Stimulated activated naive B cell treated with anti-CD40 and anti-IgM and Interleukin-4, amounts not matched to agents 10 μg/mL and 1 μg/mL and 100 μg/mL, for 72 hours (primary cell): ENCODE measurements around the gene FIG4.
"Not testable (repeated sequence)": the region's sequence is repeated elsewhere in the genome, so short reads cannot be mapped to it uniquely, and the experiment has no call there.

ENCODE experiments used
- ATAC-seq, 2 donors: fragments of 150-1000 bp; cut with Tn5 transposase; replicated peaks; 2 replicates each; pipeline ENCODE4 v1.10.0; 2021; ENCODE audit warnings: moderate library complexity in 1 of 2
- DNase-seq: peaks from one replicate; pipeline ENCODE4 v3.0.0; 2021
- H3K27ac Mint-ChIP-seq: one replicate; pipeline ENCODE4 v1.8.0; 2022; ENCODE audit warnings: mild to moderate bottlenecking, mixed read lengths
- H3K27me3 Mint-ChIP-seq, 2 donors: one replicate each; pipeline ENCODE4 v1.8.0; 2022; ENCODE audit warnings: mixed read lengths in 2 of 2
- H3K36me3 Mint-ChIP-seq, 2 donors: one replicate each; pipeline ENCODE4 v1.8.0; 2022; ENCODE audit warnings: mixed read lengths in 2 of 2, mild to moderate bottlenecking in 1 of 2
- H3K4me1 Mint-ChIP-seq, 2 donors: one replicate each; pipeline ENCODE4 v1.8.0; 2022; ENCODE audit warnings: mixed read lengths in 2 of 2, mild to moderate bottlenecking in 1 of 2
- H3K4me3 Mint-ChIP-seq, 2 donors: one replicate each; pipeline ENCODE4 v1.8.0; 2022; ENCODE audit warnings: mild to moderate bottlenecking in 2 of 2, mixed read lengths in 2 of 2, moderate library complexity in 1 of 2
- H3K9me3 Mint-ChIP-seq, 2 donors: one replicate each; pipeline ENCODE4 v1.8.0; 2022; ENCODE audit warnings: mixed read lengths in 2 of 2, mild to moderate bottlenecking in 1 of 2

Gene FIG4

DNA sequence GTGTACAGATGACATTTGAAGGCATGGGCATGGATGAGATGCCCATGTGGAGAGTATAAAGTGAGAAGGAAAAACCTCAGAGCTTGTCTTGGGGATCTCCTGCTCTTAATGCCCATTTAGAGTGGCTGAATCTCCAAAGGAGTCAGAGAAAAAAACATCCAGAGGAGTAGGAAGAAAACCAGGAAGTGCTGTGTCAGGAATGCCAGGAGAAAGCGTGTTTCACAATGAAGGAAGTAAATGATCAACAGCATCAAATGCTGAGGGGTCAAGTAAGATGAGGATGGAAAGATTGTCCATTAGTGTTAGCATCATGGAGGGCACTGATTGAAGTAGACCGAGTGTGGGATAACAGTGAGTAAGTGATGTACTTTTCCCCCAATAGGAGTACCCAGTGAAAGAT, 56.1 kb downstream of the FIG4 start:
- Mint-ChIP-seq H3K4me3 (no peak overlapping the region), H3K27me3 (no peaks in the 10 kb centered on the region), H3K36me3 (peaks cover 17 to 23% of the 10 kb centered on the region in 2 donors), H3K4me1 (peaks cover 0 to 3% of the 10 kb centered on the region in 2 donors), H3K9me3 (no peaks in the 10 kb centered on the region), H3K27ac (no peak overlapping the region)
- DNase-seq = no peak
- no peak for ATAC-seq

GRCh38 chr6:109759098-109759955, 68.2 kb downstream of the FIG4 start:
- H3K27me3 Mint-ChIP-seq = no peaks in the 10 kb centered on the region
- ATAC-seq = peak; percentile 33 to 34
- H3K36me3 Mint-ChIP-seq = peaks cover 43 to 46% of the 10 kb centered on the region in 2 donors

DNA sequence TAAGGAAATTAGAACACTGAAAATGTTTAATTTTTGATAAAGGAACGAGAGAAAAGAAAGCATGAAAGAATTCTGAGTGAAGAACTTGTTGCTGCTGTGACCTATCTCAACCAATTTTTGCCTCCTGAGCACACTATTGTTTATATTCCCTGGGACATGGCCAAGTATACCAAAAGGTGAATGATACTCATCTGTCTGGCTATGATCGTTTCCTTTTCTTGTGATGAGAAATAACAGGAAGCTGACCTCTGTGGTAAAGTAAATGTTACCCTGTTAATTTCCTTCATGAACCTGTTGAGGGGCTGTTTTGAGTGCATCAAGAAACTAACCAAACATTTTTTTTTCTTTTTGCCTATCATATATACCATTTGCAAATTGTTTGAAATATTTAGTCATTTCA, 69.1 kb downstream of the FIG4 start:
- H3K36me3 Mint-ChIP-seq = peaks cover 38 to 42% of the 10 kb centered on the region in 2 donors
- peak; percentile 96 to 98 for ATAC-seq
- no peak for DNase-seq

More at GRCh38 chr6:109759098-109759955, 68.2 kb downstream of the FIG4 start:
- Mint-ChIP-seq H3K4me1 (peaks cover 8 to 17% of the 10 kb centered on the region in 2 donors), H3K4me3 (no peak overlapping the region), H3K27ac (peak overlapping the region; percentile 76), H3K9me3 (peaks cover 4 to 12% of the 10 kb centered on the region in 2 donors)
- no peak for DNase-seq

DNA sequence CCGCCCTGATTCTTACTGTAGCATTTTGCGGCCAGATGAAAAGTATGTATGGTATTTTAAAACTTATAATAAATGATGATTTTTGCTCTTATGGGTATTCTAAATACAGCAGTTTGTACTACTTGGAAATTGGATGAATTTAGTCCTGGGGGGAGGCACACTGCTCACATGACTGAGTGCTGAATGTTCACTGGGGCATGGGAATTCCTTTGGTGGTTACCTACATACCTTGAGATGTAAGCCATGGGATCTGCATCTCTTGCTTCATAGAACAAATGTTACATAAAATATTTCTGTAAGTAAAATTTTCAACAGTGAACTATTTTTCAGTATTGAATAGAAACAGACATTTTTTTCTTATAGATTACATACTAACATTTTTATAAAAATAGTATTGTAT, 71.1 kb downstream of the FIG4 start:
- no peak overlapping the region for H3K27ac Mint-ChIP-seq
- no peaks in the 10 kb centered on the region for H3K9me3 Mint-ChIP-seq
- H3K4me3 Mint-ChIP-seq = no peak overlapping the region
- ATAC-seq (no peak), DNase-seq (no peak)
- peaks cover 8 to 17% of the 10 kb centered on the region in 2 donors for H3K4me1 Mint-ChIP-seq
- H3K36me3 Mint-ChIP-seq = peaks cover 28 to 31% of the 10 kb centered on the region in 2 donors
- no peaks in the 10 kb centered on the region for H3K27me3 Mint-ChIP-seq

More for the DNA sequence above, 69.1 kb downstream of the FIG4 start:
- H3K4me1 Mint-ChIP-seq = peaks cover 8 to 17% of the 10 kb centered on the region in 2 donors
- H3K9me3 Mint-ChIP-seq = peaks cover under 1 to 7% of the 10 kb centered on the region in 2 donors
- H3K4me3 Mint-ChIP-seq = no peak overlapping the region
- H3K27me3 Mint-ChIP-seq = no peaks in the 10 kb centered on the region
- H3K27ac Mint-ChIP-seq = no peak overlapping the region

- H3K4me3 Mint-ChIP-seq = no peak overlapping the region
- H3K9me3 Mint-ChIP-seq = peaks cover 0 to 1% of the 10 kb centered on the region in 2 donors
- no peak overlapping the region for H3K27ac Mint-ChIP-seq
- ATAC-seq (no peak), DNase-seq (no peak)
- no peaks in the 10 kb centered on the region for H3K27me3 Mint-ChIP-seq
- peaks cover 10 to 17% of the 10 kb centered on the region in 2 donors for H3K4me1 Mint-ChIP-seq
- peaks cover 28 to 31% of the 10 kb centered on the region in 2 donors for H3K36me3 Mint-ChIP-seq
Observed at GRCh38 chr6:109762769-109763441, 71.8 kb downstream of the FIG4 start.

DNA sequence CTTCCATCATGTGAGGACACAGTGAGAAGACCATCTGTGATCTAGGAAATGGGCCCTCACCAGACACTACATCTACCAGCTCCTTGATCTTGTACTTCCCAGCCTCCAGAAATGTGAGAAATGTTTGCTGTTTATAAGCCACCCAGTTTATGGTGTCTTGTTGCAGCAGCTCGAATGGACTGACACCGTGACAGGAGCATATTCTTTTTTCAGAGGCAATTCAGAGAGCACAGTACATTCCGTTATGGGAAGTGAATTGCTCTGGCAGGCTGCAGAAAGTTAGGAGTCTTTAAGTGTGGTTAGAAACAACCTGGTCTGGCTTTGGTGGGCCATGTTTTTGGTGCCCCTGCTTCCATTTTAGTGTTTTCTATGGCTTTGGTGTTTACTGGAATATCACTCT, 75.1 kb downstream of the FIG4 start:
- Mint-ChIP-seq H3K27me3 (no peaks in the 10 kb centered on the region), H3K4me3 (no peak overlapping the region), H3K36me3 (peaks cover 31 to 42% of the 10 kb centered on the region in 2 donors), H3K27ac (no peak overlapping the region), H3K4me1 (peaks cover 21 to 28% of the 10 kb centered on the region in 2 donors), H3K9me3 (peaks cover 0 to 1% of the 10 kb centered on the region in 2 donors)
- ATAC-seq (no peak), DNase-seq (no peak)

GRCh38 chr6:109767961-109768360, 76.9 kb downstream of the FIG4 start:
- DNase-seq (no peak), ATAC-seq (no peak)
- Mint-ChIP-seq H3K27ac (peak overlapping the region; percentile 25), H3K4me1 (peaks cover 29 to 43% of the 10 kb centered on the region in 2 donors), H3K36me3 (peaks cover 38 to 52% of the 10 kb centered on the region in 2 donors), H3K4me3 (no peak overlapping the region), H3K9me3 (peaks cover 6 to 7% of the 10 kb centered on the region in 2 donors), H3K27me3 (no peaks in the 10 kb centered on the region)

GRCh38 chr6:109768485-109768884, 77.4 kb downstream of the FIG4 start:
- ATAC-seq = no peak
- Mint-ChIP-seq H3K9me3 (peaks cover 6 to 7% of the 10 kb centered on the region in 2 donors), H3K4me1 (peaks cover 29 to 48% of the 10 kb centered on the region in 2 donors), H3K4me3 (no peak overlapping the region), H3K27ac (no peak overlapping the region), H3K36me3 (peaks cover 41 to 49% of the 10 kb centered on the region in 2 donors), H3K27me3 (no peaks in the 10 kb centered on the region)
- DNase-seq = no peak

DNA sequence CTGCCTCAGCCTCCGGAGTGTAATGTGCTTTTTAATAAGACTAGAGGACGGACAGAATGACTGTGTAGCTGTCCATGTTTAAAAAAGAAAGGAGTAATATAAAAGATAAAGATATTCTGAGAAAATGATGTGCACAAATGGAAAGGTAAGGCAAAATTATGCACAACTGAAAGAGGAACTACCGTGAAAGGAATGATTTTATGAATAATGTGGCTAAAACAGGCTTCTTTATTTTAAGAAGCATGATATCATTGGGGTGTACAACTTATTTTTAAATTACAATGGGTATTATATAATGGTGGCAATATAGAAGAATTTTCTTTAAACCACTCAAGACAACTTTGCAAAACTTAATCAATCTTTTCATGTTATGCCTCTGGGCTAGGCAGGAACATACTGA, 78.1 kb downstream of the FIG4 start:
- peaks cover 6 to 7% of the 10 kb centered on the region in 2 donors for H3K9me3 Mint-ChIP-seq
- peaks cover 29 to 49% of the 10 kb centered on the region in 2 donors for H3K4me1 Mint-ChIP-seq
- peak; percentile 68 to 73 for ATAC-seq
- peaks cover 42 to 47% of the 10 kb centered on the region in 2 donors for H3K36me3 Mint-ChIP-seq
- peak overlapping the region; percentile 42 for H3K27ac Mint-ChIP-seq
- no peaks in the 10 kb centered on the region for H3K27me3 Mint-ChIP-seq
- no peak for DNase-seq
- peak overlapping the region in 1 of 2 donors; percentile 17 for H3K4me3 Mint-ChIP-seq

GRCh38 chr6:109770047-109770446, 79.0 kb downstream of the FIG4 start:
- H3K9me3 Mint-ChIP-seq = peaks cover 6 to 7% of the 10 kb centered on the region in 2 donors
- peaks cover 29 to 49% of the 10 kb centered on the region in 2 donors for H3K4me1 Mint-ChIP-seq
- ATAC-seq (no peak), DNase-seq (no peak)
- no peak overlapping the region for H3K4me3 Mint-ChIP-seq
- H3K27ac Mint-ChIP-seq = no peak overlapping the region
- peaks cover 40 to 44% of the 10 kb centered on the region in 2 donors for H3K36me3 Mint-ChIP-seq
- H3K27me3 Mint-ChIP-seq = no peaks in the 10 kb centered on the region

- DNase-seq = no peak
- Mint-ChIP-seq H3K36me3 (peaks cover 40 to 43% of the 10 kb centered on the region in 2 donors), H3K4me1 (peaks cover 29 to 51% of the 10 kb centered on the region in 2 donors), H3K4me3 (no peak overlapping the region), H3K27me3 (no peaks in the 10 kb centered on the region), H3K27ac (no peak overlapping the region), H3K9me3 (peaks cover 6 to 7% of the 10 kb centered on the region in 2 donors)
- no peak for ATAC-seq
Observed at GRCh38 chr6:109770779-109771178, 79.7 kb downstream of the FIG4 start.

GRCh38 chr6:109771939-109772755, 81.1 kb downstream of the FIG4 start:
- not testable (repeated sequence) for H3K9me3 Mint-ChIP-seq, H3K27me3 Mint-ChIP-seq, DNase-seq
- H3K27ac Mint-ChIP-seq = peak overlapping the region; percentile 53
- peak overlapping the region; percentile 7 to 21 for H3K4me3 Mint-ChIP-seq
- peaks cover 37 to 42% of the 10 kb centered on the region in 2 donors for H3K36me3 Mint-ChIP-seq
- peak; percentile 70 to 73 for ATAC-seq
- peaks cover 34 to 57% of the 10 kb centered on the region in 2 donors for H3K4me1 Mint-ChIP-seq

DNA sequence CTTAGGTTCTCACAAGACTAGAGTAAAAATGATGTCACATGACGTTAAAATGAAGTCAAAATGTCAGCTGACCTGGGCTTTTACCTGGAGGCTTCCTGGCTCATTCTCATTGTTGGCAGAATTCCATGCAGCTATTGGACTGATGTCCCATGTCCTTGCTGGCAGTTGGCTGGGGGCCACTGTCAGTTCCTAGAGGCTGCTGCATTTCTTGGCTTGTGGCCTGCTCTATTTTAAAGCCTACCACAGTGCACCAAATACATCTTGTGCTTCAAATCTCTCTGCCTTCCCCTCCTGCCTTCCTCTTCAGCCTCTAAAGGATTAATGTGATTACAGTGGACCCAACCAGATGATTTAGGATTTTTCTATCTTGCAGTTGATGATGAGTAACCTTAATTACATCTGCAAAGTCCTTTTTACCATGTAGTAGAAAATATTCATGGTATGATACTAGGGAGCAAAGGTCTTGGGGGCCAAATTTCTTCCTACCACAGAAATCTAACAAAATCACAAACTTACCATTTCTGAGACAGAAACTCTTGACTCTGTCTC, 81.9 kb downstream of the FIG4 start:
- no peak overlapping the region for H3K27ac Mint-ChIP-seq
- H3K27me3 Mint-ChIP-seq = no peaks in the 10 kb centered on the region
- H3K4me1 Mint-ChIP-seq = peaks cover 31 to 57% of the 10 kb centered on the region in 2 donors
- H3K4me3 Mint-ChIP-seq = no peak overlapping the region
- DNase-seq = no peak
- peaks cover 6% of the 10 kb centered on the region in 2 donors for H3K9me3 Mint-ChIP-seq
- peaks cover 29 to 37% of the 10 kb centered on the region in 2 donors for H3K36me3 Mint-ChIP-seq
- ATAC-seq = no peak
